GM06990 (cell line): ENCODE data around the gene NFIA.

Experiments used
- DNase-seq: peaks from one replicate; pipeline ENCODE4 v3.0.0-alpha.2; 2011; ENCODE audit not compliant: insufficient read length; ENCODE audit errors: extremely low read depth
- H3K27me3 ChIP-seq: replicated peaks from 2 replicates; pipeline ENCODE4 v1.6.0; 2011; ENCODE audit warnings: low read length; ENCODE audit not compliant: control insufficient read depth, insufficient read depth
- H3K36me3 ChIP-seq: 2 replicates; pipeline ENCODE4 v1.5.1; 2011; ENCODE audit warnings: low read length; ENCODE audit not compliant: control insufficient read depth, insufficient read depth
- H3K4me3 ChIP-seq: replicated peaks from 2 replicates; pipeline ENCODE4 v1.5.1; 2011; ENCODE audit warnings: low read depth, mild to moderate bottlenecking, control low read depth, low read length
- TF ChIP-seq, protein P1 (sequence below): IDR thresholded peaks from 2 replicates; pipeline ENCODE4 v1.5.1; 2011; ENCODE audit warnings: low read length, control low read depth, mild to moderate bottlenecking, inconsistent platforms; ENCODE audit not compliant: insufficient read depth, poor library complexity, severe bottlenecking

Gene NFIA

DNA sequence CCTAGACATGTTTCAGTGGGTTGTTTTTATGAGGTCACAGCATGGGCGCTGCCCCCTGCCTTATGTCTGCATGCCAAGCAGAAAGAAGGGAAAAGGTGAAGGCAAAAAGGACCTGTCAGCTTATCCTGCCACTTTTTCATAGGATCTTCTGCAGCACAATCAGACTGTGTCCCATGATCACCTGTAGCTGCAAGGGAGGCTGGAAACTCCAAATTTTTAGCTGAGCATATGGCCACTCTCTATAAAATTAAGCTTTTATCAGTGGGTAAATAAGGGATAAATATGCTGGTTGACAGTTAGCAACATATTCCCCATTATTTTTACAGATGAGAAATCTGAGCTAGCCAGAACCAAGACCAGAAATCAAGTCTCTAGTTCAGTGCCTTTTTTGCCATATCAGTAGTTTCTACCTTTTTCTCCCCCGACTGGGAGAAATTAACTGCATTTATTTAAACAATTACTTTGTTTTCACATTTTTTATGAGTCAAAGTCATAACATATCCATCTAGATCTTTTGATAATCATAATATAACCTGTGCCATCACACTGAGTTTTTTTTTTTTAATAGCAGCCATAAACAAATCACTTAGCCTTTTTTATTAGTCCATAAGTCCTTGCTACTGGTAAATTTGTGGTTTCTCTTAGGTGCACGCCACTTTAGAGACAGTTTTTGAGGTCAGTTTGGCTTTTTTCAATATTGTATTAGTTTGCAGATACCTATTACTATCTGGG is 307.0 kb downstream of the NFIA start:
- H3K4me3 ChIP-seq = no peak overlapping the region
- no peaks in the 10 kb centered on the region for H3K27me3 ChIP-seq
- TF ChIP-seq, protein P1, sequence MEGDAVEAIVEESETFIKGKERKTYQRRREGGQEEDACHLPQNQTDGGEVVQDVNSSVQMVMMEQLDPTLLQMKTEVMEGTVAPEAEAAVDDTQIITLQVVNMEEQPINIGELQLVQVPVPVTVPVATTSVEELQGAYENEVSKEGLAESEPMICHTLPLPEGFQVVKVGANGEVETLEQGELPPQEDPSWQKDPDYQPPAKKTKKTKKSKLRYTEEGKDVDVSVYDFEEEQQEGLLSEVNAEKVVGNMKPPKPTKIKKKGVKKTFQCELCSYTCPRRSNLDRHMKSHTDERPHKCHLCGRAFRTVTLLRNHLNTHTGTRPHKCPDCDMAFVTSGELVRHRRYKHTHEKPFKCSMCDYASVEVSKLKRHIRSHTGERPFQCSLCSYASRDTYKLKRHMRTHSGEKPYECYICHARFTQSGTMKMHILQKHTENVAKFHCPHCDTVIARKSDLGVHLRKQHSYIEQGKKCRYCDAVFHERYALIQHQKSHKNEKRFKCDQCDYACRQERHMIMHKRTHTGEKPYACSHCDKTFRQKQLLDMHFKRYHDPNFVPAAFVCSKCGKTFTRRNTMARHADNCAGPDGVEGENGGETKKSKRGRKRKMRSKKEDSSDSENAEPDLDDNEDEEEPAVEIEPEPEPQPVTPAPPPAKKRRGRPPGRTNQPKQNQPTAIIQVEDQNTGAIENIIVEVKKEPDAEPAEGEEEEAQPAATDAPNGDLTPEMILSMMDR = no peak
- no peak for DNase-seq
- no peaks in the 10 kb centered on the region for H3K36me3 ChIP-seq

DNA sequence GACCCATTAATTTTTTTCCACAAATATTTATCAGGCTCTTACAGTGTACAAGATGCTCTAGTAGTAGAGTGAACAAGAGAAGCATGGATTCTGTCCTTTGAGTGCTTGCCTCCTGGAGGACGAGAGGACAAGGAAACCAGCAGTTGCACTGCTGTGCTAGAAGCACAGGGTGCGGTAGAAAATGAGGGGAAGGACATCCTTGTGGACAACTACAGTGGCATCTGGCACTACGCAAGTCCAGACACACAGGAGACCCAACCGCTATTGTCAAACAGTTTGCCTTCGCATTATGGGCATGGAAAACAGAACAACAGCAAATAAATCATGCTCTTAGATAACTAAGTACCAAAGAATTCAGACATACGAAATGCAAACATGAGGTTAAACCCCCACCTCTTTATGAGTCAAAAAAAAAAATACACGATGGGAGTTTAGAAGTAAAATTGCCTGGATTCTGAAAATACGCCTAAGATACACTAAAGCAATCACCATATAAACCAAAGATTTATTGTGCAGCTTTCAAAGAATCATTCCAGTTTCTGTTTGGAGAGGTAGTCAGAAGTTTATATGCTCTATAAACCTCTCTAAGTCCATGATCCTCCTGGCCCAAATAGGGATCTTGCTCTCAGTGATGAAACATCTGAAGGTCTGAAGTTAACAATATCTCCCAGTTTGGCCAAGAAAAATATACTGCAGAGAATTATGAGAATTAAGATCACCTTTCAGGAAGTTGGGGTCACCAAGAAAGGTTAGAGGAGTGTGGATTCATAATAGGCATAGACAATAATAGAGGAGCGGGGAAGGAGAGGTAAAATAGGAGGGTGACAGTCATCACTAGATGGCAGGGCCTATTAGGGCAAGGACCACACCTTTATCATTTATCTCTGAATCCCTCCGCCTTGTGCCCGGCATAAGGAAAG is 307.8 kb downstream of the NFIA start:
- no peak for DNase-seq
- TF ChIP-seq, protein P1 = no peak
- Histone ChIP-seq H3K36me3 (no peaks in the 10 kb centered on the region), H3K27me3 (no peaks in the 10 kb centered on the region), H3K4me3 (no peak overlapping the region)

DNA sequence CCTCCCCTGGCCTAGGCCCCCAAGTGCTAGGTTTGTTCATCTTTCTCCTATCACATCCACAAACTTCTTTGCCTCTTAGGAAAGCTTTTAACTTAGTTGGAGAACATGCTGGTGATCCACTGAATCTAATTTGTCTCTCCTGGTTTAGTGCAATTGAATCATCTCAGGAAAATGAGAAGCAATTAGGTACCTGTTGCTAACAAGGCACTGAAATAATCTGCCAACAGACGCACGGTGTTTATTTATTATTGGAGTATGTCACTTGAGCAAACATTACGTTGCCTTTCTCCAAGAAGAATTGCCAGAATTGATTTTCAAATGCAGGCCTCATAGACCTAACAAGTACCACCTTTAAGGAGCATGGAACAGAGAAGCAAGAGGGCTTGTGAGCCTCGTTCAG is 309.4 kb downstream of the NFIA start:
- no peaks in the 10 kb centered on the region for H3K27me3 ChIP-seq
- no peaks in the 10 kb centered on the region for H3K36me3 ChIP-seq
- TF ChIP-seq, protein P1 = no peak
- DNase-seq = no peak
- no peak overlapping the region for H3K4me3 ChIP-seq

DNA sequence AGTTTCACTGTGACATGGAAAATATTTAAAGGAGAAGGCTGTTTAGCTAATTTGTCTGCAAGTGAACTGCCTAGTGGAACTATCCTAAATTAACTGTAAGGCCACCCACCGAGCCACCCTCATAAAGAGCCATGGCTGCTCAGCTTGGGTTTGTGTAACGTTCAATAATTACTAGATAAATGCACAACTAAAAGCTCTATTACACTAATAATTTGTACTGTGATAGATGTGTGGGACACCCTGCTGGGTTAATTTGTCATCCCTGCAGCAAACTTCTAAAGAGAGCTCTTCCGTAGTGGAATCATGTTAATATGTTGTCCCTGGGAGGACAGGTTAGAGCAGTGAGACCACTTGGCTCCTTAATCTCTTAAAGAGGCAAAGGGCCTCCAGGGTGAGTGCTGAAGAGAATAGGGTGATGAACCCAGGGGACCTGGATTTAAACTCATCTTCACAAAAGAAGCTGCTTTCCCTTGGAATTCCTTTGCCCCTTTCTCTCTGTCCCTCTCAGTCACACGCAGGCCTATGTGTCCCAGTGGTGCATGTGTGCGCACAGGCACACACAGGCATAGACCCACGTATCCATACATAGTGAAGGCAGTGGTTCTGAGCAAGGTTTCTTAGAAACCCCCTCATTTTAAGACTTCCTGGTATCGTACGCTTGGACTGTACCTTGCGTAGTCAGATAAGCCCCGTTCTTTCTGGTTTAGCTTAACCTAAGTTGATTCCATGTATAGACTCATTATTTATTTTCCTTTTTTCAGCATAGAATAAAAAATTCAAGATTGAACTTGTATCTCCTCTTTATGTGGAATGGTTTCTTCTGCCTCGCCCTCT is 310.3 kb downstream of the NFIA start:
- no peak overlapping the region for H3K4me3 ChIP-seq
- H3K36me3 ChIP-seq = no peaks in the 10 kb centered on the region
- TF ChIP-seq, protein P1 = no peak
- no peak for DNase-seq
- no peaks in the 10 kb centered on the region for H3K27me3 ChIP-seq

DNA sequence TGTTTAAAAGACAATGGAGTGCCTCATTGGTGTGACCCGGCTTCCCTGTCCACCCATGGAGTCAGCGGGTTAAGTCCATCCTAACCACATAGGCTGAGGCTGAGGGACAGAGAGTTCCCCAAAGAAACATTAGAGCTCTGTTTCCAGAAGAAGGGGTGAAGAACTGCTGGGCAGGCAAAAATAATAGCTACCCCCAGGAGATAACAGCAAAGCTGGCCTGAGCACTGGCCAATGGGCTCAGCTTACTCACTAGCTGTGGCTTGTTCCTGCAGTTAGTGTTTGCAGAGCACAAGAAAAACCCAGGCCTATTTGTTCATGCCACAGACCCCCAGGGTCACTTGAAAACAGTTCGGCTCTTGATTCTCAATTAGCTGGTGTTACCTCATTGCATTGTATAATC is 311.2 kb downstream of the NFIA start:
- Histone ChIP-seq H3K27me3 (no peaks in the 10 kb centered on the region), H3K4me3 (no peak overlapping the region), H3K36me3 (no peaks in the 10 kb centered on the region)
- TF ChIP-seq, protein P1 = no peak
- DNase-seq = no peak
